IMR-90 (cell line): ENCODE results near the gene CYCS.

ENCODE experiments used
- MAFK ChIP-seq: IDR thresholded peaks from 2 replicates; pipeline ENCODE4 v1.6.1; 2012; ENCODE audit warnings: low read depth, low read length, improper control_type of control experiment
- POLR2A ChIP-seq: IDR thresholded peaks from 2 replicates; pipeline ENCODE4 v1.6.1; 2012; ENCODE audit warnings: mild to moderate bottlenecking, low read depth, low read length
- RFX5 ChIP-seq: IDR thresholded peaks from 2 replicates; pipeline ENCODE4 v1.8.0; 2012; ENCODE audit warnings: low read depth, mild to moderate bottlenecking, low read length, moderate library complexity
- TF ChIP-seq, protein P1 (sequence below): conservative IDR thresholded peaks from 2 replicates; pipeline ENCODE4 v1.5.1; 2012; ENCODE audit warnings: mild to moderate bottlenecking, low read depth, low read length, improper control_type of control experiment
- TF ChIP-seq, protein P2 (sequence below): fragments of 150-350 bp; IDR thresholded peaks from 2 replicates; pipeline ENCODE4 v1.6.1; 2016; ENCODE audit warnings: low read depth, mild to moderate bottlenecking, low read length, moderate library complexity, borderline replicate concordance

DNA sequence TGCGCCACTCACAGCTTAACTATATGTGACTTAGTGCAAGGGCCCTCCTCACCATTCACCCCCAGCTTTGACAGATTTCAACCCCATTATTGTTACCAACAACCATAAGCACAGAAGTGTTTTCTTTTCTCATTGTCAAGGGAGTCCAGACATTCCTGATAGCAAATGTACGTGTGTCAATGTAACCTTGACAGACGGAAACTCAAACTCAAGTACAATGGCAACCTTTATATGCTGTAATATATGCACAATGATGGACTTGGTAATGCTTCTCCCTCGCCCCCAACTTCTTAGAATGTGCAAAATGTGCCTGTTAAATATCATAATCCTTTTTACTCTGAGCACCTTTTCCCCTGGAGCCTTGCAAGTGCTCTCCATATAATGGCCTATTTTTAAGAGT, 34.7 kb downstream of the CYCS start:
- TF ChIP-seq, protein P1, sequence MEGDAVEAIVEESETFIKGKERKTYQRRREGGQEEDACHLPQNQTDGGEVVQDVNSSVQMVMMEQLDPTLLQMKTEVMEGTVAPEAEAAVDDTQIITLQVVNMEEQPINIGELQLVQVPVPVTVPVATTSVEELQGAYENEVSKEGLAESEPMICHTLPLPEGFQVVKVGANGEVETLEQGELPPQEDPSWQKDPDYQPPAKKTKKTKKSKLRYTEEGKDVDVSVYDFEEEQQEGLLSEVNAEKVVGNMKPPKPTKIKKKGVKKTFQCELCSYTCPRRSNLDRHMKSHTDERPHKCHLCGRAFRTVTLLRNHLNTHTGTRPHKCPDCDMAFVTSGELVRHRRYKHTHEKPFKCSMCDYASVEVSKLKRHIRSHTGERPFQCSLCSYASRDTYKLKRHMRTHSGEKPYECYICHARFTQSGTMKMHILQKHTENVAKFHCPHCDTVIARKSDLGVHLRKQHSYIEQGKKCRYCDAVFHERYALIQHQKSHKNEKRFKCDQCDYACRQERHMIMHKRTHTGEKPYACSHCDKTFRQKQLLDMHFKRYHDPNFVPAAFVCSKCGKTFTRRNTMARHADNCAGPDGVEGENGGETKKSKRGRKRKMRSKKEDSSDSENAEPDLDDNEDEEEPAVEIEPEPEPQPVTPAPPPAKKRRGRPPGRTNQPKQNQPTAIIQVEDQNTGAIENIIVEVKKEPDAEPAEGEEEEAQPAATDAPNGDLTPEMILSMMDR = no peak
- no peak for TF ChIP-seq POLR2A
- TF ChIP-seq, protein P2, sequence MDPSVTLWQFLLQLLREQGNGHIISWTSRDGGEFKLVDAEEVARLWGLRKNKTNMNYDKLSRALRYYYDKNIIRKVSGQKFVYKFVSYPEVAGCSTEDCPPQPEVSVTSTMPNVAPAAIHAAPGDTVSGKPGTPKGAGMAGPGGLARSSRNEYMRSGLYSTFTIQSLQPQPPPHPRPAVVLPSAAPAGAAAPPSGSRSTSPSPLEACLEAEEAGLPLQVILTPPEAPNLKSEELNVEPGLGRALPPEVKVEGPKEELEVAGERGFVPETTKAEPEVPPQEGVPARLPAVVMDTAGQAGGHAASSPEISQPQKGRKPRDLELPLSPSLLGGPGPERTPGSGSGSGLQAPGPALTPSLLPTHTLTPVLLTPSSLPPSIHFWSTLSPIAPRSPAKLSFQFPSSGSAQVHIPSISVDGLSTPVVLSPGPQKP = no peak
- TF ChIP-seq MAFK = no peak
- no peak for TF ChIP-seq RFX5
